Activated CD8-positive, alpha-beta memory T cell treated with anti-CD3 and anti-CD28 coated beads for 1 hour (primary cell): Measurements from ENCODE around the gene NUMA1.

Experiments
- DNase-seq, 2 donors: peaks; one replicate each; pipeline ENCODE4 v3.0.0-alpha.2; 2020; ENCODE audit warnings: low read depth in 1 of 2; ENCODE audit errors: extremely low read depth in 1 of 2

The NUMA1 gene

DNA sequence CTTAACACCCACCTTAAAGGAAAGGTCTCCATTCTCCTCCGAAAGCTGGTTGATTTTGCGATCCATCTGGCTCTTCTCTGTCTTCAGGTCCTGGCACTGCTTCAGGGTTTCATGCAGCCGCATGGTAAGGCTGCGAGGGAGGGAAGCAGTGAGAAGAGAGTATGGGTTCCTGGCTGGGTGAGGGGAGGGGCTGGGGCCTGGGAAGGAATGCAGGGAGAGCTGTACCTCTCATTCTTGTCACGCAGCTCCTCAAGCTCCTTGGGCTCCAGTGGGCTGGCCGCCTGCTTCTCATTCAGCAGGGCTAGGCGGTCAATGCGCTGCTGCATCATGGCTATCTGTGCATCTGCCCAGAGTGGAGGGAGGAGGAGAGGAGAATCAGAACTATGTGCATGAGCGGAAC, 62.2 kb downstream of the NUMA1 start:
- no peak for DNase-seq

DNA sequence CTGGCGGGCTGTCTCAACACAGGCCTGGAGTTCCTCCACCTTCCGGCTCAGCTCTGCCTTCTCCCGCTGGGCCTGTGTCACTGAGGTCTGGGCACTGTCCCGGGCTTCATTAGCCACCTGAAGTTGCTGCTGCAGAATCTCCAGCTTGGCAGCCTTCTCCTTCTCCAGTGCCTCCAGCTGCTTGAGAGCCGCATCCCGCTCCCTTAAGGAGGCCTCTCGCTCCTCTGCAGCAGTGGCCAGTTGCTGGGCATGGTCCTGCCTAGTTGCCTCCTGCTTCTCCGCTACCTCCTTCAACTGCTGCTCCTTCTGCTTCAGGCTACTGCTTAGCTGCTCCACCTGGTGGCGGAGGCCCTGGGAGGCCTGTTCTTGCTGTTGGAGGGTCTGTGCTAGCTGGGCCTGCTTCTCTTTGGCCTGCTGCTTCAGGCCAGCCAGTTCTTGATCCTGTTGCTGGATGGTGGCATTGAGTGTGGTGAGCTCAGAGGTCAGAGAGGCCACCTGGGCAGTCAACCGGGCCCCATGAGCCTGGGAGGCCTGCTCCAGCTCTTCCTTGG, 64.8 kb downstream of the NUMA1 start:
- no peak for DNase-seq

GRCh38 chr11:72014761-72015320, 65.5 kb downstream of the NUMA1 start:
- DNase-seq: no peak

- no peak for DNase-seq
These were observed 66.3 kb downstream of the NUMA1 start for GRCh38 chr11:72013765-72014711.

DNA sequence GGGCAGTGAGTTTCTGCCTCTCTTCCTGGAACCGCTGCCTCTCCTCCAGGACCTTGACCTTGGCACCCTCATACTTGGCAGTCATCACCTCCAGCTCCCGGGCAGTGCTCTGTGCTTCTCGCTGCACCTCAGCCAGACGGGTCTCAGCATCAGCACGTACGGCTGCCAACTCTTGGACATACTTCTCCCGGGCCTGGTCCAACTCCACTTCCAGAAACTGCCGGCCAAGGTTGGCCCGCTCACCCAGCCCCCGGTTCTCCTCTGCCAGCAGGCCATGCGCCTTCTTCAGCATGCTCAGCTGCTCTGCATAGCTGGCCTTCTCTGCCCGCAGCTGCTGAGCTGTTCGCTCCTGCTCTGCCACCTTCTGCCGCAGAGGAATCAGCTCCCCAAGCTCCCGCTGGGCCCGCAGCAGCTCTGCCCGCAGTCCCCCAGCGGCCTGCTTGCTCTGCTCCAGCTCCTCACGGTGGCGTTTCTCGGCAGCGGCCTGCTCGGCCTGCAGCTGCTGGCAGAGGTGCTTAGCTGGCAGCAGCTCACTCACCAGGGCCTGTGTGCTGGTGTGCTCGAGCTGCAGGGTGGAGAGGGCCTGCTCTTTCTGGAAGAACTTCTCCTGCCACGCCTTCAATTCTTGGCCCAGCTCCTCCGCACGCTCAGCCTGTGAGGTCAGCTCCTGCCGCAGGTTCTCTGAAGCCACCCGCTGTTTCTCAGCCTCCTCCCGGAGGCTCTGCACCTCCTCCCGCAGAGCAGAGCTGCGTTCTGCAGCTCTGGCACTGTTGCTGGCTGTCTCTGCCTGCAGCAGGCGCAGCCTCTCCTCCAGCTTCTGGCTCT, 67.2 kb downstream of the NUMA1 start:
- DNase-seq: no peak

DNA sequence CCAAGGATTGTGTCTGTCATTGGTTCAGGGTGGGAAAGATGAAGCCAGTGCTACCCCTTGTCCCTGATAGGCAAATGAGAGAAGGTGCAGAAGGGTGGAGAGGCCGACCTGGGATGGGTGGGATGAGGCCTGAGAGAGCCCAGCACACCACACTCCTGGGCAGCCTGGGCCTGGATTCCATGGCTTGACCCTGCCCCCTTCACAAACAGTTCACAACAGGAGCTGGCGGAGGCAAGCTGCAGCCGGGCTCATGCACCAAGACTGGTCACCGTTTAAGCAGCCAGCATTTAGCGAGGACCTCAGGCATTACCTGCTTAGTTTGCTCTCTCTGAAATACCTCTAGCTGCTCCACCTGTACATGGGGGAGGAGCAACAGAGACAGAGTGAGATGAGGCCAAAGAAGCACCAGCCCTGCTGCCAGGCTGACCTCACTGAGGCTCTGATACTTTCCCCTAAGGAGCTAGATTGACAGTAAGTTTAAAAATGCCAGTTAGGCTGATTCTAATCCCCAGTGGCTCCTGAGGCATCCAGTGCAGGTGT, 68.2 kb downstream of the NUMA1 start:
- DNase-seq: no peak

GRCh38 chr11:72010529-72011233, 69.7 kb downstream of the NUMA1 start:
- DNase-seq: no peak

DNA sequence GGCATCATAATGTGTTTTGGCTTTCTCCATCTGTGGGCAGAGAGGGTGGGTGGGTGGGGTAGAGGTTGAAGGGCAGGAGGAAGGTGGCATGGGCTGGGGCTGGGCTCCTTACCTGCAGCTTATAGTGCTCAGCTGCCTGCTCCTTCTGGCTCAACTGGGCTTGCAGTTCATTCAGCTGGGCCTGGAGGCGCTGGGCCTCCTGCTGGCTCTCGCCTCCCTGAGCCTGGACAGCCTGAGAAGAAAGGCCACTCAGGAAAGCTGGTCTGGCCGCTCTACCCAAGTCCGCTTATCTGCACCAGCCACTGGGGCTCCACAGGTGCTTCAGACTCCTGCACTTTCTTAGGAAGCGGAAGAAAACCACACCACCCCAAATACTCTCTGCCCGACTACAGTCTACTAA, 71.2 kb downstream of the NUMA1 start:
- DNase-seq: no peak

- no peak for DNase-seq
These were observed 71.6 kb downstream of the NUMA1 start for GRCh38 chr11:72008728-72009127.

DNA sequence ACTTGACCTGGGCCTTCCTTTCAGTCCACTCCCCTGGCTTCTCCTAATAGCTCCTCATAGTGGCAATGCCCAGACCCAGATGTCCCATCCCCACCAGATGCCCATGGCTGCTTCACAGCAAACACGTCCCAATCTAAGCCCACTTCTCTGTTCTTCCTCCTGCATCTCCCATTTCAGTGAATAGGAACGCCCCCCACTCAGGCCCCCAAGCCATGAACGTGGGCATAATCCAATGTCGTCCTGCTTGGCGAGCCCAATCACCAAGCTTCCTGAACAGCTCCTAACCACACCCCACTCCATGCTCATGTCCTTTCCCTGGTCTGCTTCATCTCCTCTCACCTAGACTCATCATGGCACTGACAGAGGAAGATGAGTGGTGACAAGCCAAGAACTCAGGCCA, 72.8 kb downstream of the NUMA1 start:
- no peak for DNase-seq

DNA sequence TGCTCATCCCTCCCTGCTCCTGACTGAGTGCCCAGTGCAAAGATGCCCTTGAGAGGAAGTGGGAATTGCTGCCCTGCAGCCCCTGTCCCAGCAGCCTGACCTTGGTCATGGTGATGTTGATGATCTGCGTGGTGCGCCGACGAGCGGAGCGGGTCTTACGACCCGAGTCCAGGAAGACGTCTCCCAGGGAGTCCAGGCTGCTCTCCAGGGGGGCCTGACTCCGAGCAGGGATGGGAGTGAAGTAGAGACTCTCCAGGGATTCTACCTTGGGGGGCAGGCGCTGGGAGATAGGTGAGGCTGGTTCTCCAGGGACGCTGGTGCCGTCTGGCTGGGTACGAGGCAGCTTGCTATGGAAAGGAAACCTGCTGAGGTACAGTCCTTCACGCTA, 73.3 kb downstream of the NUMA1 start:
- DNase-seq: no peak

DNA sequence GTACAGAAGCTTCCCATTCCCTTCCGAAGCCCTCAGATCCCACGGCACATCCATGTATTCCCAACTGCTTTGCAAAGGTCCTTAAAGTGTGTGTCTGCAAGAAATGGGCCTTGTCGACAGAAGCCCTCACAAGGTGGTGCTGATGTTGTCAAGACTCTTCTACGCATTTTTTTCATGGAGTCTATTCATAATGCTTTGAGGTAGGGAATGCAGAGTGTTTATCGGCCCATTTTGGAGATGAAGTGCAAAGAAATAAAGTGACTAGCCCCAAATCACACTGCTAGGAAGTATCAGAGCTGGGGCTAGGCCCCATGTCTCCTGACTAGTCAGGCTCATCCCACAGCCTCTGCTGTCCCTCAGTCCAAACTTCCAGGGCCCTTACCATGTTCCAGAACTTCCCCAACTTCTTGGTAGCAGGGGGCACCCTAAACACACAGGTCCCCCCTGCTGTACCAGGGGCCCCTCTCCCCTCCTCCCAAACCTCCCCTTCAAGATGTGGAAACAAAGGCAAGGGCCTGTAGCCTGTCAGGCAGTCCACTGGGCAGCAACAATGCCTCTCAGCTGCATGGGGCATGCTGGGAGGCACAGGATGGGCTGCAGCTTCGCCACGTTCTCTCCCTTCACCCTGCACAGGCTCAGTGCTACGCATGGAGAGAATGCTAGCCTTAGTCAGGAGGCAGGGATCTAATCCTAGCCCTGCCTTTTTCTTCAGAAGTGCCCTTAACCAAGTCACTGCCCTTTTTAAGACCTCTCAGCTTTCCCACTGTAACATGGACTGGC, 73.8 kb downstream of the NUMA1 start:
- no peak for DNase-seq

GRCh38 chr11:72005347-72006260, 74.7 kb downstream of the NUMA1 start:
- DNase-seq: no peak

- DNase-seq: no peak
These were observed 75.6 kb downstream of the NUMA1 start for GRCh38 chr11:72004515-72005346.

- no peak for DNase-seq
These were observed 76.6 kb downstream of the NUMA1 start for GRCh38 chr11:72003776-72004171.

GRCh38 chr11:72002841-72003775, 77.2 kb downstream of the NUMA1 start:
- DNase-seq: no peak
